ENCODE measurements around the gene SPATA18.

The SPATA18 gene

GRCh38 chr4:52094376-52095145 lies 43.5 kb downstream of the SPATA18 start:
- TF ChIP-seq Cebpa-rat (IDR thresholded peaks at IDR 0.05) = no peak
- no peak overlapping the region for H3K4me3 ChIP-seq

GRCh38 chr4:52095374-52095773 lies 44.3 kb downstream of the SPATA18 start:
- no peak for TF ChIP-seq Cebpa-rat (IDR thresholded peaks at IDR 0.05)
- H3K9ac ChIP-seq = no peak overlapping the region
- H3K4me3 ChIP-seq = no peak overlapping the region
- H4K20me1 ChIP-seq = no peaks in the 10 kb centered on the region
- 0 out of 20 replicates have a peak, but pooled peaks cover 0 to 5% (median 0%) of the 10 kb centered on the region in 10 experiments for H3K4me1 ChIP-seq
- H3K27me3 ChIP-seq = no peaks in the 10 kb centered on the region
- no peak overlapping the region for H3K4me2 ChIP-seq
- H3K27ac ChIP-seq = no peak overlapping the region
- H3K36me3 ChIP-seq = no peaks in the 10 kb centered on the region
- no peaks in the 10 kb centered on the region; a peak in 1 of 22 replicates for H3K9me3 ChIP-seq (replicated peaks in 1 of 11)

More at GRCh38 chr4:52094376-52095145, 43.5 kb downstream of the SPATA18 start:
- H3K27me3 ChIP-seq = no peaks in the 10 kb centered on the region
- H3K36me3 ChIP-seq = no peaks in the 10 kb centered on the region
- H3K4me1 ChIP-seq = 0 out of 20 replicates have a peak, but pooled peaks cover 0 to 5% (median 0%) of the 10 kb centered on the region in 10 experiments
- H3K27ac ChIP-seq = no peak overlapping the region
- no peaks in the 10 kb centered on the region; a peak in 1 of 22 replicates for H3K9me3 ChIP-seq (replicated peaks in 1 of 11)
- no peaks in the 10 kb centered on the region for H4K20me1 ChIP-seq
- H3K4me2 ChIP-seq = no peak overlapping the region
- no peak overlapping the region for H3K9ac ChIP-seq

DNA sequence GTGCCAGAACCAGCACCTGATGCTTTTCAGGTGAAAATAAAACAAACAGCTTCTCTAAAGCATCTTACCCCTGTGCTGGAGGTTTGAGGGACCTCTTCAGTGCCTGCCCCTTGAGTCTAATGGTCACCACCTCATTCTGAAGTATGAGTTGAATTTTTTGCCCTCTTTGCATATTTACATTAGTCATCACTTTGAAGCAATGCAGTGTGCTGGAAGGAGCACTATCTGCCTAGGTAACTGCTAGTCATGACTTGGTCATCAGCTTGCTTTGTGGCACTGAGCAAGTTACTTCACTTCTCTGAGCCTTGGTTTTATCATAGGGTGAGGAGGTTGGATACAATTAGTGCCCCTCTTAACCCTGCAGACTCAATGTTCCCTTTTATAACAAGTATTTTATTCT lies 44.9 kb downstream of the SPATA18 start:
- Histone ChIP-seq H3K27ac (no peak overlapping the region), H3K9ac (no peak overlapping the region), H3K4me1 (0 out of 20 replicates have a peak, but pooled peaks cover 0 to 5% (median 0%) of the 10 kb centered on the region in 10 experiments), H4K20me1 (no peaks in the 10 kb centered on the region), H3K27me3 (no peaks in the 10 kb centered on the region), H3K9me3 (replicated peaks in 1 of 11) (no peaks in the 10 kb centered on the region; a peak in 1 of 22 replicates), H3K4me2 (no peak overlapping the region), H3K4me3 (no peak overlapping the region), H3K36me3 (no peaks in the 10 kb centered on the region)
- no peak for TF ChIP-seq Cebpa-rat (IDR thresholded peaks at IDR 0.05)

- H3K36me3 ChIP-seq = no peaks in the 10 kb centered on the region
- H3K4me1 ChIP-seq = peaks cover 0 to 5% (median 0%) of the 10 kb centered on the region in 10 experiments; a peak in 1 of 20 replicates
- no peak overlapping the region for H3K9ac ChIP-seq
- no peaks in the 10 kb centered on the region for H3K27me3 ChIP-seq
- no peak overlapping the region for H3K4me3 ChIP-seq
- H3K4me2 ChIP-seq = no peak overlapping the region
- H3K9me3 ChIP-seq (replicated peaks in 1 of 11) = no peaks in the 10 kb centered on the region
- no peaks in the 10 kb centered on the region for H4K20me1 ChIP-seq
- H3K27ac ChIP-seq = no peak overlapping the region
- TF ChIP-seq Cebpa-rat (IDR thresholded peaks at IDR 0.05) = no peak
Measured at GRCh38 chr4:52098618-52099017, 47.5 kb downstream of the SPATA18 start.

- H3K9ac ChIP-seq = no peak overlapping the region
- H3K27ac ChIP-seq = no peak overlapping the region
- no peaks in the 10 kb centered on the region for H3K9me3 ChIP-seq (replicated peaks in 1 of 11)
- H3K4me3 ChIP-seq = no peak overlapping the region
- no peak for TF ChIP-seq Cebpa-rat (IDR thresholded peaks at IDR 0.05)
- H3K27me3 ChIP-seq = no peaks in the 10 kb centered on the region
- no peaks in the 10 kb centered on the region for H3K36me3 ChIP-seq
- H3K4me1 ChIP-seq = peaks cover 0 to 5% (median 0%) of the 10 kb centered on the region in 10 experiments; a peak in 1 of 20 replicates
- H4K20me1 ChIP-seq = no peaks in the 10 kb centered on the region
- H3K4me2 ChIP-seq = no peak overlapping the region
Measured at GRCh38 chr4:52099860-52100461, 48.9 kb downstream of the SPATA18 start.

DNA sequence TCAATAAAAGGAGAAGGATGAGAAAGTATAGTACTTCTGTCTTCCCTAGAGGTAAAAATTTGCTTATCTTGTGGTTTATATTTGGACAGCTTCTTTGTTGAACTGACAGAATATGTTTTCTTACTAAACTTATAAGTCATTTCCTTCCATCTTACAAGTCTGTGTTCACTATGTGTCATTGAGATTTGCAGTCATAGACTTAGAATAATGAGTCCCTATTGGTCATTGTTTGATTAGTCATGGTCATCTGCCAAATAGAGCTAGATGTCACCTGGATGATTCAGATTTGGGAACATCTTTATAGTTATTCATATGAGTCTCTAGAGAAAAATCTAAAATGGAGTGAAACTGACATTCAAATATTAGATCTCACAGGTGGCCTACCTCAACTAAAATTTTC lies 51.5 kb downstream of the SPATA18 start:
- no peaks in the 10 kb centered on the region for H3K27me3 ChIP-seq
- no peaks in the 10 kb centered on the region for H4K20me1 ChIP-seq
- H3K4me2 ChIP-seq = no peak overlapping the region
- no peaks in the 10 kb centered on the region for H3K36me3 ChIP-seq
- TF ChIP-seq Cebpa-rat (IDR thresholded peaks at IDR 0.05) = no peak
- H3K4me3 ChIP-seq = no peak overlapping the region
- no peaks in the 10 kb centered on the region for H3K9me3 ChIP-seq (replicated peaks in 1 of 11)
- H3K4me1 ChIP-seq = peaks cover 0 to 19% (median 0%) of the 10 kb centered on the region in 10 experiments; a peak in 3 of 20 replicates
- no peak overlapping the region for H3K27ac ChIP-seq
- no peak overlapping the region for H3K9ac ChIP-seq

GRCh38 chr4:52103319-52103718 lies 52.2 kb downstream of the SPATA18 start:
- H3K4me3 ChIP-seq = no peak overlapping the region
- H3K9ac ChIP-seq = no peak overlapping the region

DNA sequence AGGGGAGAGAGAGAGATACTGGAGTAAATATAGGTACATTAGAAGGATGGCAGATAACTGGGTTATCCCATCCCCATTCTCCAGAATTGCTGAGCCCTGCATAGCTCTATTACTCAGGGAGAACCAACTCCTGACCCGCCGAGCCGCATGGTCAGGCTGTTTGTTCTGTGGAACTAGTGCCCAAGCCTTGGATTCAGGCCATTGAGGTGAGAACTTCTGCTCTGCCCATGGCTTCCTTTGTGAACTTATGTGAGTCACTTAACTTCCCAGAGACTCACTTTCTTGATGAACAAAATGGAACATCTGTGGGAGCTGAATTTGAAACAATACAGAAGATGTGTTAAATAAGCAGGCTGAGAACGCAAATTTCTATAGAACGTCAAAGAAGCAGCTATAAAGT lies 54.2 kb downstream of the SPATA18 start:
- Histone ChIP-seq H3K9me3 (replicated peaks in 1 of 11) (no peaks in the 10 kb centered on the region), H3K27me3 (no peaks in the 10 kb centered on the region), H3K9ac (no peak overlapping the region), H3K4me3 (no peak overlapping the region), H3K36me3 (no peaks in the 10 kb centered on the region), H3K4me2 (no peak overlapping the region), H3K27ac (no peak overlapping the region), H4K20me1 (no peaks in the 10 kb centered on the region), H3K4me1 (peaks cover 0 to 19% (median 0%) of the 10 kb centered on the region in 10 experiments; a peak in 3 of 20 replicates)
- TF ChIP-seq Cebpa-rat (IDR thresholded peaks at IDR 0.05) = no peak

More at GRCh38 chr4:52103319-52103718, 52.2 kb downstream of the SPATA18 start:
- no peaks in the 10 kb centered on the region for H3K27me3 ChIP-seq
- H3K4me2 ChIP-seq = no peak overlapping the region
- H3K9me3 ChIP-seq (replicated peaks in 1 of 11) = no peaks in the 10 kb centered on the region
- no peaks in the 10 kb centered on the region for H3K36me3 ChIP-seq
- no peak overlapping the region for H3K27ac ChIP-seq
- peaks cover 0 to 19% (median 0%) of the 10 kb centered on the region in 10 experiments; a peak in 3 of 20 replicates for H3K4me1 ChIP-seq
- no peak for TF ChIP-seq Cebpa-rat (IDR thresholded peaks at IDR 0.05)
- H4K20me1 ChIP-seq = no peaks in the 10 kb centered on the region

DNA sequence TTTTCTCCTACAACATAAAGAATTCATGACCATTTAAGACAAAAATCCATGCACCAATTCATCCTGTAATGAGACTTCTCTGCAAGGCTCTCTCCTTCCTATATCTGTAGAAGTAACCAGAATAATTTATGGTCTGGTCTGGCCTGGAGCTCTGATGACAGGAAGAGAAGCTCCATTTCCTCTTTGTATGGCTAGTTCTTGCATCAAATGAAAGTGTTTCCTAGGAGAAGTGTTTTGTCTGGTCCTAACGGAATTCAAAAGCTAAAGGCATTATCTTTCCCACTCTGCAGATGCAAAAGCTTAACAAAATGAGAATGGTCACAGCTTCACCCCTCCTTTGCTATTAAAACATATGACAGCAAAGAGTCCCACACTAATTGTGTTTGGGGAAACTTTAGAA lies 55.1 kb downstream of the SPATA18 start:
- Histone ChIP-seq H3K4me3 (no peak overlapping the region), H3K9ac (no peak overlapping the region), H3K4me2 (peak overlapping the region in 2 of 11 experiments; percentile 21 to 23; a peak in 1 of 22 replicates), H4K20me1 (no peaks in the 10 kb centered on the region), H3K27me3 (no peaks in the 10 kb centered on the region), H3K27ac (no peak overlapping the region), H3K36me3 (no peaks in the 10 kb centered on the region), H3K9me3 (replicated peaks in 1 of 11) (no peaks in the 10 kb centered on the region), H3K4me1 (peaks cover 0 to 19% (median 0%) of the 10 kb centered on the region in 10 experiments; a peak in 3 of 20 replicates)
- TF ChIP-seq Cebpa-rat (IDR thresholded peaks at IDR 0.05) = no peak
